GM21786 (cell line): ENCODE measurements around the gene LMLN.
"Not testable (repeated sequence)": the region's sequence is repeated elsewhere in the genome, so short reads cannot be mapped to it uniquely, and the experiment has no call there.

Source experiments
- ATAC-seq: cut with Tn5 transposase; IDR thresholded peaks from one replicate; pipeline ENCODE4 v1.9.1; 2021; ENCODE audit not compliant: unreplicated experiment

Gene LMLN

DNA sequence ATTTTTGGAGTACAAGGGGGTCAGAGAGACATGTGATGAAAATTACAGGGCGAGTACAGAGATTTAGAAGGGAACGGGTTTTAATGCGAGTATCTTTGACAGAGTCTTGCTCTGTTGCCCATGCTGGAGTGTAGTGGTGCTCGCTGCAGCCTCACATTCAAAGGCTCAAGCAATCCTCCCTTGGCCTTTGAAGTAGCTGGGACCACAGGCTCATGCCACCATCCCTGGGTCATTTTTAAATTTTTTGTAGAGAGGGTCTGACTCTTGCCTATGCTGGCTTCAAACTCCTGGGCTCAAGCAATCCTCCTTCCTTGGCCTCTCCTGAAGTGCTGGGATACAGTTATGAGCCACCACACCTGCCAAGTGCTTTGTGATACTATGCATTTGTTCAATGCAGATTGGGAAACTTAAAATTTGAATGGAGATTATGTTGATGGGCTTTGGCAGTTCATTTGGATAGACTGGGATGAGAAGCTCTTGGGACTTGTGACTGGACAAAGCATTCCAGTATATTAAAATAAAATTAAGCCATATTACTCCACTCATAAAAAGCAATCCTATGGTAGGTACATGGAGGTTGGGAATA lies 4.0 kb upstream of the LMLN start:
- no peak for ATAC-seq

DNA sequence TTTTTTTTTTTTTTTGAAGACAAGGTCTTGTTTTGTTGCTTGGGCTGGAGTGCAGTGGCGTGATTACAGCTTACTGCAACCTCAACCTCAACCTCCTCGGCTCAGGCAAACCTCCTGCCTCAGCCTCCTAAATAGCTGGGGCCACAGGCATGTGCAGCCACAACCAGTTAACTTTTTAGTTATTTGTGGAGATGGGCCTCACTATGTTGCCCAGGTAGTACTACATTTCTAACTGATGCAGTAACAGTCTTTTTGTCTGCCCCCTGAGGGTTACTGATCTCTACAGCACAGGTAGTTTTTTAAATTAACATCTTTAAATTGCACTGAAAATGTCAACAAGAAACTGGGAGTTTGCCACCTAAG lies 3.4 kb upstream of the LMLN start:
- ATAC-seq: no peak

DNA sequence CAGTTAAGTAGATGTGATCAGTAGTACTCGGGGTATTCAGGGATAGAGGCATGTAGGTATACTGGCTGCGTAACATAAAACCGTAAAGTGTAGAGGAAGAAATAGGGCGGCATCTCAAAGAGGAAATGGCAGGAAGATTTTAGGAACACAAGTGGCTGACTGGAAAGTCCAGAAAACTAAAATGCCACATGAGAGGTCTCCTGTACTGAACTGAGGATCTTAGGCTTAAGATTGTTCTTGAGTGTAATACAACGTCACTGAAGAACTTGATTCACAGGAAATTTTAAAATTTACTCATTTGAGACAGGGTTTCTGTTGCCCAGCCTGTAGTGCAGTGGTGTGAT lies 2.3 kb upstream of the LMLN start:
- ATAC-seq: no peak

DNA sequence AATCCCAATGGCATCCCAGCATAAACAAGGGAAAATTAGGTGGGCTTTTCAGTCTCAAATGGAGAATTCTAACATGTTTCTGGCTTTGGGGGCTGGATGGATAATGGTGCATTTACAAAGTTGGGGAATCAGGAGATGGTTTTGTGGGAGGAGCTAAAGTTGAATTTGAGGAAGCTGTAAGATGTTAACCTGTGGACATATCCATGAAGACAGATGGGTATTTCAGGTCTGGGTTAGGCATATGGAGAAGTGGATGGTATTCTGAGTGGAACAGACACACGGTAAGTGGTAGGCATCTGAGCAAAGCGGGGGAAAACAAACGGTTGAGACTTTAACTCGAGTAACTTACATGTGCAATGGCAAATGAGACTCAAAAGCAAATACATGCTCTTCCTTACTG lies 1.7 kb upstream of the LMLN start:
- no peak for ATAC-seq

DNA sequence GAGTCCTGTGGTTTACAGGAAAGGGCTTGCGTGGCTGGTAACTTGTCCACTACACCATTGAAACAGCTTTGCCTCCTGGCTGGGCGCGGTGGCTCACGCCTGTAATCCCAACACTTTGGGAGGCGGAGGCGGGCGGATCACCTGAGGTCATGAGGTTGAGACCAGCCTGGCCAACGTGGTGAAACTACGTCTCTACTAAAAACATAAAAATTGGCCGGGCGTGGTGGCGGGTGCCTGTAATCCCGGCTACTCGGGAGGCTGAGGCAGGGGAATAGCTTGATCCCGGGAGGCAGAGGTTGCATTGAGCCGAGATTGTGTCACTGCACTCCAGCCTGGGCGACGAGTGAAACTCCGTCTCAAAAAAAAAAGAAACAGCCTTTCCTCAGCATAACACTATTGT lies 1.2 kb upstream of the LMLN start:
- ATAC-seq: not testable (repeated sequence)

DNA sequence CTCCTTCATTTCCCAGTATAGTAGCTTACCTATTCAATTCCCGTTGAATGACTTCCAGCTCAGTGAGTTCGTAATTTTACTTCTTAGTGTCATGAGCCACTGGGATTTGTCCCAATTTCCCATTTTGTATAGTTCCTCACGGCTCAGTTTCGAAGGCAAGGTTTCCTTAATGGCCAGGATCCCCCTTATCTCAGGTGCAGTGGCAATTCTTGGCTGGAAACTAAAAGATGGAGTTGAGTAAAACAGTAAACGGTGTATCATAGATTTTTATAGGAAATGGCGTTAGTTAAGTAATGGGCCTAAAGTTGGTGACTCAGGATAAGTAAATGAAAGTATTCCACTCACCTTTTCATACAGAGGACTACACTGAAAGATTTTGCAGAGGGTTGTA lies 522 bp upstream of the LMLN start:
- ATAC-seq: no peak

DNA sequence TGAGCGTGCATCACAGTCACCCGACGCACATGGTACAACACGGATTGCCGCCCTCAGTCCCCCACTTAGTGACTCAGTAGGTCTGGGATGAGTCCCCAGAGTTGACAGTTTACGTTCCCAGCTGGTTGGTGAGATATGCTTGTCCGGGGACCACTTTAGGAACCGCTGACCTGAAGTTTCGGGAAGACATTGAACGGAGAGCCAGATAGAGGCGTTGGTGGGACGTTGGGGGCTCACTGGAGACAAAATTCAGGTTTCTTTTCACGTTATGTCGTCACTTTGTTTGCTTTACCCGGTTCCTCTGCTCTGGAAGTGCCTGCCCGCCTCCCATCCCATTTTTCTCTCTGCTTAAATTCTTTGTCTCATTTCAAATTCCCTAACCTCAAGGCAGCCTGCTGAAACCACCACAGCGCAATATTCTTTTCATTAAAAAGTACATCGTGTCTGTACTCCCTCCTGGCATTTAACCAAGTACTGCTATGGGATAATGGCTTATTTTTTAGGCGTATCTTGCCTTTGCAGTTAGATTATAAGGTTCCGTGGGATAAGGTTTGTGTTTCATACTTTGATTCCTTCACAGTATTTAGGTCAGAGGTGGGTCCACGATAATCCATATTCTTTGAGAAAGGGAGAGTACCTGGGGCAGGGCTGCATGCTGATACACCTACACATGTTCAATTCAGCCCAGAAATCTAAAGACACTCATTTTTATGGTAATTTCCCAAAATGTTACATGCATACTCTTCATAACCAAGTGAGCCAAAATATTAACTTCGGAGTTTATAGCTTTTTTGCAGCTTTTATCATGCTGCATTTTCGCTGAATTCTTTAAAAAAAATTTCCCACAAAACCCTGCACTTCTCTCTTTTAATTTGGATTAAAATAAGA lies 921 bp downstream of the LMLN start:
- no peak for ATAC-seq

DNA sequence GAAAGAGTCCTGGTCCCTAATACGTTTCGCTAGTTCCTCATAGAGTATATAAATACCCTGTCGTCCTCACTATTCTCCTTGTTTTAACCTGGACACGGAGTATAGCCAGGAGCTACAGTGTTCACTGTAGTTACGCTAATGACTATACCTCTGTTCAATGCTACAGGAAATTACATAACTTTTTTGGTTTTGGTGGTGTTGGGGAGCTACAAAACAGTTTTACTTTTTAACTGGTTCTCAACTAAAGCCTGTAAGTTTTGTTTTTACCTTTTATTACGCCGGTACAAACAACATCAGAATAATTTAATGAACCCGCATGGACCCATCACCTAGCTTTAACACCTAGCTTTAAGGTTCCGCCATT lies 1.5 kb downstream of the LMLN start:
- ATAC-seq: no peak

DNA sequence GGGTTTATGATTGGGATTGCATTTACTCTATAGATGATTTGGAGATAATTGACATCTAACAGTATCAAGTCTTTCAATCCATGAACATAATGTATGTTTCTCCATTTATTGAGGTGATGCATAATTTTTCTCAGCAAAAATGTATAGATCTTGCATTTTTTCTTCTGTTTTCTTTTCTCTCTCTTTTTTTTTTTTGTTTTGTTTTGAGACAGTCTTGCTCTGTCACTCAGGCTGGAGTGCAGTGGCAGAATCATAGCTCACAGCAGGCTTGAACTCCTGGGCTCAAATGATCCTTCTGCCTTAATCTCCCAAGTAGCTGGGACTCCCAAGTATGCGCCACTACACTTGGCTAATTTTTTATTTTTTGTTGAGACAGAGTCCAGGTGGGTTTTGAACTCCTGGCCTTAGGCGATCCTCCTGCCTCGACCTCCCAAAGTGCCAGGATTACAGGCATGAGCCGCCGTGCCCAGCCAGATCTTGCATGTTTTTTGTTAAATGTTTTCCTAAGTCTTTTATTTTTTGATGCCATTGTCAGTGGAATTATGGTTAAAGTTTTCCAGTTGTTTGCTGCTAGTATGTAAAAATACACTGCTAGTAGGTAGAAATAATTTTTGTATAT lies 3.1 kb downstream of the LMLN start:
- no peak for ATAC-seq

DNA sequence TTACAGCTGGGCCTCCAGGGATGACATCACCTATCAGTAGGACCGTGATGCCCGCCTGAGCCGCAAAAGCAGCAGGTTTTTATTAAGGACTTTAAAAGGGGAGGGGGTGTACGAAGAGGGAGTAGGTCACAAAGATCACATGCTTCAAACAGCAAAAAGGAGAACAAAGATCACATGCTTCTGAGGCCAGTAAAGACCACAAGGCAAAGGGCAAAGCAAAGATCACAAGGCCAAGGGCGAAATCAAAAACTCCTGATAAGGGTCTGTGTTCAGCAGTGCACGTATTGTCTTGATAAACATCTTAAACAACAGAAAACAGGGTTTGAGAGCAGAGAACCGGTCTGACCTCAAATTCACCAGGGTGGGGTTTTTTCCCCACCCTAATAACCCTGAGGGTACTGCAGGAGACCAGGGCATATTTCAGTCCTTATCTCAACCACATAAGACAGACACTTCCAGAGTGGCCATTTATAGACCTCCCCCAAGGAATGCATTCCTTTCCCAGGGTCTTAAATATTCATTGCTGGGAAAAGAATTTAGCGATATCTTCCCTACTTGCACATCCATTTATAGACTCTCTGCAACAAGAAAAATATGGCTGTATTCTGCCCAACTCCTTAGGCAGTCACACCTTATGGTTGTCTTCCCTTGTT lies 7.4 kb downstream of the LMLN start:
- ATAC-seq: not testable (repeated sequence)

DNA sequence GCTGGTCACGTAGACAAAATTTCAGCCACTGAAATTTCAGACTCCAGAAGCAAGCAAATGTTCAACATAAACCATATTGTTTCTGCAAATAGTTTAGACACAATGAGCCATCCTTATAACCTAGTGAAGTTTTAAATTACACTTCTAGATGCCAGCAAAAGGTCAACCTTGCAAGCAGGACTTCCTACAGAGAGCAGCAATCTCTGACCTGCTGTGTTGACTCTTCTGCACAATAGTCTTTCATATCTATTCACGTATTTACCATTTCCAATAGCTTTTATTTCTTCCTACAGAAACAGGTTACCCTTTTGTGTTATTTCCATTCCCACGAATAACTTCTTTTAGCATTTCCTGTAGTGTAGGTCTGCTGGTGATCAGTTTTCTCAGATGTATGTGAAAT lies 10.6 kb downstream of the LMLN start:
- ATAC-seq: no peak

DNA sequence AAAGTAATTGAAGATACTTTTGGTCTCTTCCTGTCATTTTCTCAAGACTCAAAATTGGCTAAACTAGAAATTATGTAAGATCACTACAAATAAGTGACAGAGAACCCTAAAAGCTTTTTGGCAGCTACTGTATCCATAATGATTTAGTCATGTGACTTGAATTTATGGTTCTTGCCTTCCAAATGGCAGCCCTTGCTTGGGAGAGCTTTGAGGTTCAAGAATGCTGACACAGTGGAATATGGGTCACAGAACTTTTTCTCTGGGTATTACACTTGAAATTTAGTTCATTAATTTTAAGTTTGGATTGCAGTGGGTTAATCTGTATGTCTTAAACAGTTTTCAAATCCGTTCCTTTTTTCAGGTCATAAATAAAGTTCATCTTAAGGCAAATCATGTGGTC lies 14.0 kb downstream of the LMLN start:
- ATAC-seq: no peak

DNA sequence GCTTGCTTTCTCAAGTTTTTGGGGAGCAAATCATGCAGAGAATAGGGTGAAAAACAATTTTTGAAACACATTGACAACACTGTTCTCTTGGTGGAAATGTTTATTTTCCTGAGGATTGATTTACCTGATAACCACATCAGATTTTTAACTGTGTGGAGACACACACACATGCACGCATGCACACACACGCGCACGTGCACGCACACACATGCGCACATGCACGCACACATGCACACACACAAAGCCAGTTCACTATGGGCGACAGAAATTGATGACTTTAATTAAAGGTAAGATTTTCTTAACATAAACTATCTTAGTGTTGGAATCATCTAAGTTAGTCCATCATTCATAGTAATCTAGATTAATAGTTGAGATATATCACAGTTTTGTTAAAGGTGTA lies 15.3 kb downstream of the LMLN start:
- no peak for ATAC-seq

DNA sequence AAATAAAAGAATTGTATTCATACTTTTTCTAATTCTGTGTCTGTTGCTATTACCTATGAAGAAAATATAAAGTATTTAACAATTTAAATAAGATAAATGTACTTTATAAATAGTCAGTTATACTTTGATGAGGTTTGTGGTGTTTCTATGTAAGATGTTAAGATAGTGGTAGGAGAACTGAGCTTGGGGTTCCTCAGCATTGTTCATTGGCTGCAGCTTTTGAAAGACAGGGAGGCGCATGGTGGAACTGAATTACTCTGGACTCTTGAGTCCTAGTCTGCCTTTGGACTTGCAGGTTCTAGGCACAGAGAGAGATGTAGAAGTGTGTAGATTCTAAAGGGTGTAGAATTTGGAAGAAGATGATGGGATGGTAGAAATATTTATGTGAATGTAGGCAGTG lies 23.1 kb downstream of the LMLN start:
- ATAC-seq: no peak

DNA sequence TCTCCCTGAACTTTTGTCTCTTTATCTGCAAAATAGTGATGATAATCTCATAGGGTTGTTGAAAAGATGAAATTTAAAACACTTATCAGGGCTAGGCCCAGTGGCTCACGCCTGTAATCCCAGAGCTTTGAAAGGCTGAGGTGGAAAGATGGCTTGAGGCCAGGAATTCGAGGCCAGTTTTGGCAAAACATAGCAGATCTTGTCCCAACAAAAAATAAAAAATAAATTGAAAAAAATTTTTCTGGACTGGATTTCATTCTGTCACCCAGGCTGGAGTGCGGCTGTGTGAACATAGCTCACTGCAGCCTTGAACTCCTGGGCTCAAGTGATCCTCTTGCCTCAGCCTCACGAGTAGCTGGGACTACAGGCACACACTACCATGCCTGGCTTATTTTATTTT lies 29.6 kb downstream of the LMLN start:
- no peak for ATAC-seq

DNA sequence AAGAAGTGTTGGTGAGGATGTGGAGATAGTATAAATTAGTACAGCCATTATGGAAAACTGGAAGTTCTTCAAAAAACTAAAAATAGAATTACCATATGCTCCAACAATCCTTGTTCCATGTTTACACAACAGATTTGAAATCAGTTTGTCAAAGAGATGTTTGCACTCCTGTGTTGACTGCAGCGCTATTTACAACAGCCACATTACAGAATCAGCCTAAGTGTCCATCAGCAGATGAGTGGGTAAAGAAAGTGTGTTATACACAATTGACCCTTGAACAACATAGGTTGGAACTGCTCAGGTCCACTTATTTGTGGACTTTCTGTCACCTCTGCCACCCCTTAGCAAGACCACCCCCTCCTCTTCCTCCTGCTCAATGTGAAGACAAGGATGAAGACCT lies 34.7 kb downstream of the LMLN start:
- no peak for ATAC-seq

DNA sequence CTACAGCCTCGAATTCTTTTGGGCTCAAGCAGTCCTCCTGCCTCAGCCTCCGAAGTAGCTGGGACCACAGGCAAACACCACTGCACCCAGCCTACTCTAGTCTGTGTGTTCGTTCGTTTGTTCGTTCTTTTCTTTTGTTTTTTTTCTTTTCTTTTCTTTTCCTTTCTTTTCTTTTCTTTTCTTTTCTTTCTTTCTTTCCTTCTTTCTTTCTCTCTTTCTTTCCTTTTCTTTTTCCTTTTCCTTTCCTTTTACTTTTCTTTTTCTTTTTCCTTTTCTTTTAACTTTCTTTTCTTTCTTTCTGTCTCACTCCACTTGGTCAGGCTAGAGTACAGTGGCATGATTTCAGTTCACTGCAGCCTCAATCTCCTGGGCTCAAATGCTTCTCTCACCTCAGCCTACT lies 36.8 kb downstream of the LMLN start:
- no peak for ATAC-seq

DNA sequence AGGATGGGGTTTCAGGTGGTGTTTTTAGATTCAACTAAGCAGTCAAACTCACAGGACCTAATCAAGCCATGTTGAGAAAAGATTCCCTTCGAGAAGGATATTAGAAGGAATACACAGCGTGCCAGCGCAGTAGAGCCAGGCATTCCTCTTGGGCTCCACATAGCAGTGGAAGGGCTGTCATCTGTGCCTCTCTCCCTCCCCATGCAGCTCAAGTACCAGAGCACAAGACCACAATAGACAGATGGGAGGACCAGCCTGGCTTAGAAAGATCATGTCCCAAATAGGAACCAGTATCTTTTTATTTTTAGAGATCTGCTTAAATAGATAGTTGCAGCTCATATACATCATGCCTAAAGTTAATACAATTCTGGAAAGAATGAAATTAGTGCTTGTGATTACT lies 37.9 kb downstream of the LMLN start:
- ATAC-seq: no peak

DNA sequence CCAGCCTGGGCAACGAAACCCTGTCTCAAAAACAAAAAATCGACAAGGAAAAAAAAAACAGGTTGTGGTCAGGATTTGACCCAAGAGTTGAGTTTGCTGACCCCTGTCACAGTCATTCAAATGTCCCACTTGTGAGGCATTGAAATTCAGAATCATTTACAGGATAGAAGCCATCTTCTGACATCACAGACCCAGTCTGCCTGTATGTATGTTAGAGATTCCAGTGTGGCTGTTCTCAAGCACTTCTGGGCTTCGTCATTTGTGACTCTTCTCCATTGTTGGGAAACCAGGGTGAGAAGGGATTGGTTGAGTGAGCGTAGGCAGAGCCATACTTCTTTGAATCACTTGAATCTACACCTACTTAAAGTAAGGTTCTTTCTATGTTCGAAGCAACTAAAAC lies 57.1 kb downstream of the LMLN start:
- no peak for ATAC-seq

DNA sequence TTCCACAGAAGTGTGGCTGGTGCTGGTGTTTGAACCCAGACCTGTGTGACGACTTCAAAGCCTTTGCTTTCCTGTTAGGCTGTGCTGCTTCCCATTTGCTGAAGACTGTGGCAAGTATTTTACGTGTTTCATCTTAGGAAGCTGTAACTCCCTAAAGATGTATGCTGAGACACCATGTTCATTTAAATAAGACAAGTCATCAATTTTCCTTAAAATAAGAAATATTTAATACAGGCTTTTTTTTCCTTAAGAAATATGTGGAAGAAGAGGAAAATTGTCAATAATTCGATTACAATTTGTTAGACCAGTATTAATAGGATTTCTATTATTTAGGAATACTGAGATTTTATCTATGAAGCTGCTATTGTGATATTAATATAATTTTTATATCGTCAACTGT lies 58.4 kb downstream of the LMLN start:
- no peak for ATAC-seq

DNA sequence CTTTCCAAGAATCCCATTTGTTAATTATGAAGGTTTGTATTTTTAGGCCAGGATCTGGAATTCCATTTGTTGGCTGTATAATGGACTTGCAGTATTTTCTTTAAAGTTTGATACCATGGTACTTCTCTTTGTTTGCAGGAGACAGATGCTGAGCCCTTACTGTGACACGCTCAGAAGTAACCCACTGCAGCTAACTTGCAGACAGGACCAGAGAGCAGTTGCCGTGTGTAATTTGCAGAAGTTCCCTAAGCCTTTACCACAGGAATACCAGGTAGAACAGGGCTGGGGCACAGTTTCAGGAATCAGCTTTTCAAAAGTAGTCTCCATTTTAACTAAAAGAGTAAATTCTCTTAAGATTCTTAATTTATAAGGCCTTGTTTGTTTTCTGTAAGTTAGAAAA lies 59.1 kb downstream of the LMLN start:
- ATAC-seq: no peak

DNA sequence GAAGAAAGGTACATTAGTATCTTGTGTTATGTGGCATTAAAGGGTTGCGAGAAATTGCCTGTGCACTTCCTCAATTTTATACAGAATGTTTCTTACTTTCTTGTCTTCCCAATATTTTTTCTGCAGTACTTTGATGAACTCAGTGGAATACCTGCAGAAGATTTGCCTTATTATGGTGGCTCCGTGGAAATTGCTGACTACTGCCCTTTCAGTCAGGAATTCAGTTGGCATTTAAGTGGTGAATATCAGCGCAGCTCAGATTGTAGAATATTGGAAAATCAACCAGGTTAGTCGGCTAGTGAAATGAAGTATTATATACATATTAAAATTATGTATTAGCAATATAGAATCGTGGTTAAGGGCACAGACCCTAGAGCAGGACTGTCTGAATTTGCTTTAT lies 61.3 kb downstream of the LMLN start:
- ATAC-seq: no peak
